GM18508 (cell line): ENCODE data around the gene UBAP2L.
"Not testable (repeated sequence)": the region's sequence is repeated elsewhere in the genome, so short reads cannot be mapped to it uniquely, and the experiment has no call there.

ENCODE experiments used
- ATAC-seq: cut with Tn5 transposase; IDR thresholded peaks from one replicate; pipeline ENCODE4 v1.9.1; 2021; ENCODE audit warnings: moderate number of reproducible peaks; ENCODE audit not compliant: insufficient read depth, unreplicated experiment

UBAP2L gene

DNA sequence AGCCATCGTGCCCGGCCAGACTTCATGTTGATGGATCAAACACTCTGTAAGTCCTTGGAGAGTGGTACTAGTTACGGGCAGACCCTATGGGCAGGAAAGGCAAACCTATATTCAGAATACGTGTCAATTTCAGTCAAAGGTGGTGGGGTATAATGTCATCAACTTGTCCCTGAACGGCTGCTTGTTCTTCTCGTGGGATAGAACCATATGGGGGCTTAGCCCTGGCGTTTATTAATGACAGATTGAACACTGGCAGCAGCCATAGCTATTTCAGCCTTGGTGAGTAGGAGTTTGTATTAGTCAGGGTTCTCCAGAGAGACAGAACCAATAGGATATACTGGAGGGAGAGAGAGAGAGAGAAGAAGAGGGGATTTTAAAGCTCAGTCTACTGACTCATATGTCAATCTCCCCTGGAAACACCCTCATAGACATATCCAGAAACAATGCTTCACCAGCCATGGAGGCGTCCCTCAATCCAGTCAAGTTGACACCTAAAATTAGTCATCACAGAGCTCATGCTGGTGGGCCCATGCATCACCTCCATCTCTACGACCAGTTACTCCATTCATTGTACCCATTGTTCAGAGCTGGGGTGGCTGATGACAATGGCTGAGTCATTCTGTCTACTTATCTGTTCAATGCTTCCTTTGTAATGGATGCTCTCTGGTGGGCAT is 84.0 kb downstream of the UBAP2L start:
- ATAC-seq, result no peak

- ATAC-seq, result no peak
These were observed 85.4 kb downstream of the UBAP2L start for GRCh38 chr1:154306151-154306550.

DNA sequence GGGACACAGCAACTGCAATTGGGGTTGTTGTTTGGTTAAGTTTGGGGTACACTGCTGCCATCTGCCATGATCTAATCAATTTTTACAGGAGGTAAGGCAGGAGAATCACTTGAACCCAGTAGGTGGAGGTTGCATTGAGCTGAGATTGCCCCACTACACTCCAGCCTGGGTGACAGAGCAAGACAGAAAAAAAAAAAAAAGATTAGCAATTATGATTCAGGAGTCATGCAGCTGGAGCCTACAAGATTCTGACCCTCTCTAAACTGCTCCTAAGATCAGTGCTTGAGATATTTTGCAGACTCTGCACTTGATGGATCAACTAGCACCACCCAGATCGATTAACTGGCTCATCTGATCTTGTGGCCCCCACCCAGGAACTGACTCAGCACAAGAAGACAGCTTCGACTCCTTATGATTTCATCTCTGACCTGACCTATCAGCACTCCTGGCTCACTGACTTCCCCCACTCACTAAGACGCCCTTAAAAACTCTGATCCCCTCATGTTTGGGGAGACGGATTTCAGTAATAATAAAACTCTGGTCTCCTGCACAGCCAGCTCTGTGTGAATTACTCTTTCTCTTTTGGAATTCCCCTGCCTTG is 87.0 kb downstream of the UBAP2L start:
- not testable (repeated sequence) for ATAC-seq

GRCh38 chr1:154309136-154309535 is 88.4 kb downstream of the UBAP2L start:
- ATAC-seq, result not testable (repeated sequence)

- not testable (repeated sequence) for ATAC-seq
These were observed 91.7 kb downstream of the UBAP2L start for GRCh38 chr1:154312229-154313065.

GRCh38 chr1:154313066-154313356 is 92.3 kb downstream of the UBAP2L start:
- ATAC-seq, result no peak

GRCh38 chr1:154314226-154314625 is 93.5 kb downstream of the UBAP2L start:
- ATAC-seq, result not testable (repeated sequence)

GRCh38 chr1:154316704-154317103 is 95.9 kb downstream of the UBAP2L start:
- ATAC-seq, result no peak

- ATAC-seq, result no peak
These were observed 97.6 kb downstream of the UBAP2L start for GRCh38 chr1:154318386-154318785.
